Mucosa of descending colon (tissue), 3 donors: ENCODE measurements around the gene NTM. TPM values are rescaled to one million over a fixed set of nuclear protein-coding genes. Genes with fewer than 3 reads are reported as not detected.

Experiments used
- ATAC-seq: fragments of 200-7000 bp; cut with Tn5 transposase; one replicate; pipeline ENCODE4 v1.9.1; 2020; ENCODE audit warnings: mild to moderate bottlenecking, moderate library complexity
- DNase-seq, 3 donors: peaks; one replicate each; pipeline ENCODE4 v3.0.0-alpha.2; 2020
- H3K36me3 ChIP-seq: fragments of 200-600 bp; one replicate; pipeline ENCODE4 v1.8.0; 2021; ENCODE audit warnings: low read depth, mild to moderate bottlenecking
- H3K4me1 ChIP-seq: fragments of 200-600 bp; one replicate; pipeline ENCODE4 v1.8.0; 2021; ENCODE audit warnings: low read depth, mild to moderate bottlenecking
- H3K4me3 ChIP-seq: fragments of 200-600 bp; one replicate; pipeline ENCODE4 v1.8.0; 2021; ENCODE audit warnings: mild to moderate bottlenecking
- H3K9me3 ChIP-seq: fragments of 200-600 bp; one replicate; pipeline ENCODE4 v1.8.0; 2021; ENCODE audit warnings: mild to moderate bottlenecking
- intact Hi-C, 2 donors: fragments of 100-400 bp; cut with DNase I in 1 of 2; cut with micrococcal nuclease in 1 of 2; formaldehyde crosslinking; loops; one replicate each; pipeline versions ENCODE4 v1.11.0 to v1.11.1; 2022; cut with DNase I, micrococcal nuclease
- total RNA-seq, 3 donors: library from RNA; stranded (reverse); fragmentation: NEBNext Ultra II Directional in 2 of 3; extraction: Animal tissue kit (Norgen Biotek cat#: 25700) in 2 of 3; gene quantifications; one replicate each; pipeline versions ENCODE4 v1.2.1 to v1.2.4, GENCODE V29; 2021 to 2023
- TF ChIP-seq, protein P1 (sequence below): fragments of 200-600 bp; IDR thresholded peaks from one replicate; pipeline ENCODE4 v1.8.0; 2022; ENCODE audit warnings: antibody characterized with exemption, mild to moderate bottlenecking
- donor health status: DM: no; HTN: no; CAD: no; lungs with moderate emphysema.
- donor health status: DM: no; HTN: no; CAD: no.
- donor health status: DM: no; HTN: yes; CAD: no.

The NTM gene
- total RNA-seq, 3 donors from 2014 or later = 0.64 to 7.7 (median 1.2) TPM

DNA sequence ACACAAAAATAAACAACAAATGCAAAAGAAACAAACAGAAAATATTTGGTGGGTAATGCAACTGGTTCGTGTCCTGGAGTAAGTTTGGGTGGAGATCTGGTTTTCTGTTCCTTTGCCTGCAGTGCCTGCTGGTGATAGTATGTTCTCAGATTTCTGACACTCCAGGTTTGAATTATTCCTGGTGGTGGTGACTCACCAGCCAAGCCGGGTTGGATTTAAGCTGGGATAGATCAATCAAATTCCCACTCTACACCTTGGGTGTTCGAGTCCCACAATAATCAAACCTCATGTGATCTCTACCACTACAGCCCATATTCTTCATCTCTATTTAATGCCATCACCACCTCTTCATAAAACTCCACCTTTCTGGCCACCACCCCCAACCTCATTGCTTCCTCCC lies 421.8 kb downstream of the NTM start:
- Histone ChIP-seq H3K36me3 (no peaks in the 10 kb centered on the region), H3K9me3 (no peaks in the 10 kb centered on the region), H3K4me3 (no peak overlapping the region), H3K4me1 (no peaks in the 10 kb centered on the region)
- intact Hi-C loops = no loop called here
- TF ChIP-seq, protein P1, sequence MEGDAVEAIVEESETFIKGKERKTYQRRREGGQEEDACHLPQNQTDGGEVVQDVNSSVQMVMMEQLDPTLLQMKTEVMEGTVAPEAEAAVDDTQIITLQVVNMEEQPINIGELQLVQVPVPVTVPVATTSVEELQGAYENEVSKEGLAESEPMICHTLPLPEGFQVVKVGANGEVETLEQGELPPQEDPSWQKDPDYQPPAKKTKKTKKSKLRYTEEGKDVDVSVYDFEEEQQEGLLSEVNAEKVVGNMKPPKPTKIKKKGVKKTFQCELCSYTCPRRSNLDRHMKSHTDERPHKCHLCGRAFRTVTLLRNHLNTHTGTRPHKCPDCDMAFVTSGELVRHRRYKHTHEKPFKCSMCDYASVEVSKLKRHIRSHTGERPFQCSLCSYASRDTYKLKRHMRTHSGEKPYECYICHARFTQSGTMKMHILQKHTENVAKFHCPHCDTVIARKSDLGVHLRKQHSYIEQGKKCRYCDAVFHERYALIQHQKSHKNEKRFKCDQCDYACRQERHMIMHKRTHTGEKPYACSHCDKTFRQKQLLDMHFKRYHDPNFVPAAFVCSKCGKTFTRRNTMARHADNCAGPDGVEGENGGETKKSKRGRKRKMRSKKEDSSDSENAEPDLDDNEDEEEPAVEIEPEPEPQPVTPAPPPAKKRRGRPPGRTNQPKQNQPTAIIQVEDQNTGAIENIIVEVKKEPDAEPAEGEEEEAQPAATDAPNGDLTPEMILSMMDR = no peak
- ATAC-seq (no peak), DNase-seq (no peak)

- ATAC-seq (no peak), DNase-seq (no peak)
- no peak overlapping the region for H3K4me3 ChIP-seq
- TF ChIP-seq, protein P1 = no peak
- H3K36me3 ChIP-seq = no peaks in the 10 kb centered on the region
- intact Hi-C loops = no loop called here
- H3K4me1 ChIP-seq = no peaks in the 10 kb centered on the region
- no peaks in the 10 kb centered on the region for H3K9me3 ChIP-seq
These were observed 425.7 kb downstream of the NTM start for GRCh38 chr11:131796089-131796488.

GRCh38 chr11:131796541-131796940 lies 426.1 kb downstream of the NTM start:
- H3K4me1 ChIP-seq = no peaks in the 10 kb centered on the region
- no peak for DNase-seq
- no peak for ATAC-seq
- intact Hi-C loops = no loop called here
- H3K36me3 ChIP-seq = no peaks in the 10 kb centered on the region
- TF ChIP-seq, protein P1 = no peak
- H3K4me3 ChIP-seq = no peak overlapping the region
- no peaks in the 10 kb centered on the region for H3K9me3 ChIP-seq

- TF ChIP-seq, protein P1 = no peak
- ATAC-seq (no peak), DNase-seq (no peak)
- H3K4me3 ChIP-seq = no peak overlapping the region
- H3K36me3 ChIP-seq = no peaks in the 10 kb centered on the region
- no peaks in the 10 kb centered on the region for H3K4me1 ChIP-seq
- intact Hi-C loops = no loop called here
- H3K9me3 ChIP-seq = no peaks in the 10 kb centered on the region
These were observed 430.0 kb downstream of the NTM start for GRCh38 chr11:131800452-131800851.

DNA sequence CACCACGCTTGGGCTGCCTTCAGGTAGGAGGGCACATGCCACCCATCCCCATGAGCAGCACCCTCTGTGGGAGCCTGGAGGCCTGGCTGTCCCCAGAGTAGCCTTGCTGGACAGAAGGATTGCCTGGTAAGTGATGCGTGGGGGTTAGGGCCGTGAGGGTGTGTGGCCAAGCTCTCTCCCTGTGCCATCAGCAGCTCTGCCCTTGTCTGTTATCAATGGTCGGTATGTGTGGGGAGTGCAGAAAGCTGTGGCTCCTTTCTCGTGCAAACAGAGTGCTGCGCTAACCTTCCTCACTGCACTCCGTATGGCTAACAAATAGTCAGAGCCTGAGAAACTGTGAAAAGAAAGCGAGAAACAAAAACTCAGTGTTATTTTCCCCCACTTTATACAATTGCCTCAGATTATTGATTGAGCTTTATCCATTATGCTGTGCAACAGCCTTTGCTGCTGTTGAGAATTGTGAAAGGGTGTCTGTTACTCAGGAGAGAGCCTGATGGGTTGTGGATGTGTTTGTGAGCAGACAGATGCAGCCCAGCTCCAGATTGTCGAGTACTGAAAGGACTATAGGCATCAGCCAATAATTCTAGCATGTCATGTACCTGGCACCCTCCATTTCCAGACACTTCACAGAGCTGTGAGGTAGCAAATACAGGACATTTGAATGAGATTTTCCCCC lies 432.2 kb downstream of the NTM start:
- no peak for DNase-seq
- TF ChIP-seq, protein P1 = no peak
- H3K4me1 ChIP-seq = no peaks in the 10 kb centered on the region
- intact Hi-C loops = no loop called here
- H3K4me3 ChIP-seq = no peak overlapping the region
- ATAC-seq = no peak
- no peaks in the 10 kb centered on the region for H3K9me3 ChIP-seq
- H3K36me3 ChIP-seq = no peaks in the 10 kb centered on the region

DNA sequence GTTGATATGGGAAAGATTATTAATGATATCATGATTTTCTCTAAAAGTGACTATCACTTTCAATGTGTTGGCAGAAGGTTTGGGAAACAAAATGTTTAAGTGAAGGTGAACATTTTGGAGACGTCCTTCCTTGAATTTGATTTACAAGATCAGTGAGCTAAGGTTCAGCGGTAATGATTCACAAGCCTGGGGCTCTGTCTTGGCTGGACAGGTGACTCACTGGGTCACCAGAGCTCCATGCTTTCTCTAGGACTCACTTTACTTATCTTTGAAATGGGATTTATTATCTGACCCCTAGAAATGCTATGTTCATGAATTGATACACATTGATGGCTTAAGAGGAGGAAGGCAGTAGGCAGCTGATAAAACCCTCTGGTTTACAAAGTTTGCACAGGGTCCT lies 437.5 kb downstream of the NTM start:
- H3K36me3 ChIP-seq = no peaks in the 10 kb centered on the region

More for the DNA sequence above, 437.5 kb downstream of the NTM start:
- no peak for ATAC-seq
- intact Hi-C loops = no loop called here
- Histone ChIP-seq H3K4me3 (no peak overlapping the region), H3K9me3 (no peaks in the 10 kb centered on the region), H3K4me1 (no peaks in the 10 kb centered on the region)
- no peak for DNase-seq
- TF ChIP-seq, protein P1 = no peak
